H4 (cell line): Measurements from ENCODE around the gene ERCC6L2. TPM values are rescaled to one million over a fixed set of nuclear protein-coding genes. Genes with fewer than 3 reads are reported as not detected.

Experiments
- DNase-seq: peaks from one replicate; pipeline ENCODE4 v3.0.0-alpha.2; 2015; ENCODE audit warnings: low spot score
- total RNA-seq: library from RNA; depleted of rRNA; stranded (reverse); fragments of >200 nt; shearing (Covaris generic); gene quantifications from 2 replicates; pipeline ENCODE4 v1.2.3, GENCODE V29; 2014

ERCC6L2 gene
- total RNA-seq, 1 experiment from 2014 or later = 37.7 TPM

GRCh38 chr9:95920017-95920416 is 44.5 kb downstream of the ERCC6L2 start:
- no peak for DNase-seq

DNA sequence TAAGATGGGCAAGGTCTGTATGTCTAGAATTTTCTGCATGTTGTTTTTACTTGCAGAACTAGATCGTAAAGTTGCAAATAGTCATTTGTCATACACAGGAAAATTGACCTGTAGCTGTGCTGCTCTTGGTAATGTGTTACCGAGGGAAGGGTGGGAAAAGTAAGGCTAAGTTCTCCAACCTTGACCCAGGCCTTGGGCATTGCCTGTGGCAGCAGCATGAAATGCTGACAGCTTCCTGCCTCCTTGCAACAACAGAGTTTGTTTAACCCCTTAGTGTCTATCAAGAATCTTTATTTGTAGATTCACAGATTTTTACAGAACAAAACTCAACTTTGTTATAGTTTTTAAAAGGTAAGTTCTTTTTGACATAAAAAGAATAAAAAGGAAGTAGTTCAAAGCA is 48.3 kb downstream of the ERCC6L2 start:
- no peak for DNase-seq

DNA sequence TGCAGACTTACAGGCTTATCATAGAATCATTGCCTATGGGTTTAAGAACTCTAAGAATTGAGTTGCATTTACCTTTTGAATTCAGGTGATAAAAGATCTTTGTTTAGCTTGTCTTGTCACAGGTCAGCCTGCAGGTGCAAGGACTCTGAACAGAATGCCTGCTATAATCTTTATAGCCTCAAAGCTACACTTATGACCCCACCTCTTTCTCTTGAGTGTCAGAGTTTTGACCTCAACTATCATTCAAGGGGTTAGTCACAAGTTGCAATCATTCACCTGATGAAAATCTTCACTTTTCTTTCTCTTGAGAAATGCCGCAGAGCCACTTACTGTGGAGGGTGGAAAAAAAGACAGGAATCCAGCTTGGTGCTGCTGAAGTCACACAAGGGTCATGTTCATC is 49.5 kb downstream of the ERCC6L2 start:
- DNase-seq = no peak

DNA sequence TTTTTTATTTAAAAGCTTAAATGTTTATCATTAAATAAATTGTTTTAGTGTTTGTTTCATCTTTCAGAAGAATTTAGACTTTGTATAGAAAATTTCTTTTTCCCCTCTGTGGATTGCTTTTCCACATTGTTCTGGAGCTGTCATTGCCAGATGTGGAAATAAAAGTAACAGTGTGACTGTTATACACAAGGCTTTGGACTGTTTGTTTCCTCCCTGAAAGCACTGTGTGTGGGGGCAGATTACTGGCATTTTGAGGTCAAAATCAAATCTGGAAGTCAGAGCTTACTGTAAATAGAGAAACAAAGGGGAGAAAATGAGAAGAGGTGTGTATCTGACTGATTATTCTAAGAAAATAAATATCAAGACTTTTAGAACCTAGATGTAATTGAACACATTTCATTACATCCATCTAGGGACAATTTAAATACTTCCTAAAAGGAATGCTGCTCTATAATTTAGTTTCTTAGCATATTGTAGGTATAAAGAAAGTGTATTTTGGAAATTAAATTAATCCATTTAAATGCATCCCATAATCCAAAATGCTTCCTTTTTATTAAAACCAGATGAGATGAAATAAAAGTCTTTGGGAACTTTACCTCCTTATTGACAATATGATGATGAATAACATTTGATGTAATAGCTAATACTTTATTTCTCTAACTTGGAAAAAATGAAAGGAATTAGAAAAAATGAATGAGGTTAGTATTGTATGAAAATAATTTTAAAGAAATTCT is 51.9 kb downstream of the ERCC6L2 start:
- no peak for DNase-seq

GRCh38 chr9:95930277-95930676 is 54.8 kb downstream of the ERCC6L2 start:
- no peak for DNase-seq

GRCh38 chr9:95935861-95936578 is 60.5 kb downstream of the ERCC6L2 start:
- DNase-seq = no peak

GRCh38 chr9:95936579-95937075 is 61.1 kb downstream of the ERCC6L2 start:
- DNase-seq = no peak

DNA sequence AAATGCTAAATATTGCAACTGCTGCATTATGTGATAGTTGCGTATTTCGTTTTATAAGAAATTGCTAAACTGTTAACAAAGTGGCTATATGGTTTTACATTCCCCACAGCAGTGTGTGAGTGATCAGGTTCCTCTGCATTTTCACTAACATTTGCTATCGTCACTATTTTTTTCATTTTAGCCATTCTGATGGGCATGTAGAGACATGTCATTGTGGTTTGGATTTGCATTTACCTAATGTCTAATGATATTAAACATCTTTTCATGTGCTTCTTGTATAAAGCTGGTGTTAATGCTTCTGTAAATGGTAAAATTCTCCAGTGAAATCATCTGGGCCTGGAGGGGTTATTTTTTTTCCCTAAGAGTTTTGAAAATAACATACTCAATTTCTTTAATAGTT is 61.6 kb downstream of the ERCC6L2 start:
- DNase-seq = no peak

DNA sequence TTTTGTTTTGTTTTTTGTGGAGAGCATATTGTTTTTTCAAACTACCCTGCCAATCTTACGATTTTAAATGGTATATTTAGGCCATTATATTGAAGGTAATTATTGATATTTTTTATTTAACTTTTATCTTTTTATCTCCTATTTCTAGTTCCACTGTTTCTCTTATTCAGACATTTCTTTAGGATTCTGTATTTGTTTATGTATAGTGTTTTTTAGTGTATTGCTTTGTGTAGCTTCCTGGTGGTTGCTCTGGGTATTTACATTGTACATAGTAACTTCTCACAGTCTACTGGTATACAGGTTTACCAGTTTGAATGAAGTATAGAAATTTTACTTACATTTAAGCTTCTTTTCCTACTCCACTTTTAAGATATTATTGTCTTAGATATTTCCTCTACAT is 63.2 kb downstream of the ERCC6L2 start:
- DNase-seq = no peak

- no peak for DNase-seq
Measured at GRCh38 chr9:95939472-95939871, 64.0 kb downstream of the ERCC6L2 start.

GRCh38 chr9:95940265-95940664 is 64.8 kb downstream of the ERCC6L2 start:
- DNase-seq = no peak

DNA sequence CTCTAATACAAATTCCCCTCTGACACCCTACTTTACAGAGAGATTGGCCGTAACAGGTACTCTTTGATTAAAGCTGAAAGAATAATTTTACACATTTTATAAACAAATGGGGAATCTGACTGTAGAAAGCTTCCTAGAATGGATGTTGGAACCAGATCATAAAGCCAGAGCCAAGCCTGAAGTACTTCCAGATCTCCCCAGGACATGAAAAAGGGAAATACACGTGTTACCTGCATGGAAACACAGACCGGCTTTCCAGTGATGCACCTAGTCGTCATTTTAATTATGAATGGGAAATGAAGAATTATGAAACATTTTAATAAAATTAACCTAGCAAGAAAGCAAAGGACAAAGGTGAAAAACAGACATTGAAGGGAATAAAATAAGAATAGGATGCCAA is 66.5 kb downstream of the ERCC6L2 start:
- DNase-seq = no peak

DNA sequence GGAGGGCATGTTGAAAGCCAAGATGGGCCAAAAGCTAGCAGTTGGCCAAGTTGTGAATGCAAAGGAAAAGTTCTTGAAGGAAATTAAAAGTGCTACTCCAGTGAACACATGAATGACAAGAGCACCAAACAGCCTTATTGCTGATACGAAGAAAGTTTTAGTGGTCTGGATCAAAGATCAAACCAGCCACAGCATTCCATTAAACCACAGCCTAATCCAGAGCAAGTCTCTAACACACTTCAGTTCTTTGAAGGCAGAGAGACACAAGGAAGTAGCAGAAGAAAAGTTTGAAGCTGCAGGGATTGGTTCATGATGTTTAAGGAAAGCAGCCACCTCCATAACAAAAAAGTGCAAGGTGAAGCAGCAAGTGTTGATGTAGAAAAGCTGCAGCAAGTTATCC is 71.6 kb downstream of the ERCC6L2 start:
- no peak for DNase-seq

DNA sequence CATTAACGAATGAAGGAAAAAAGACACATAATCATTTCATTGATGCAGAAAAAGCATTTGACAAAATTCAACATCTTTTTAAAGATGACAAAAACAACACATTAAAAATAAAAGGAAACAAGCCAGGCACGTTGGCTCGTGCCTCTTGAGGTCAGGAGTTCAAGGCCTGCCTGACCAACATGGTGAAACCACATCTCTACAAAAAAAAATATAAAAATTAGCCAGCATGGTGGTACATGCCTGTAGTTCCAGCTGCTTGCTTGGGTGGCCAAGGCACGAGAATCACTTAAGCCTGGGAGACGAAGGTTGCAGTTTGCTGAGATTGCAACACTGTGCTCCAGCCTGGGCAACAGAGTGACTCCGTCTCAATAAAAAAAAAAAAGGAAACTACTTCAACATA is 77.0 kb downstream of the ERCC6L2 start:
- DNase-seq = no peak

DNA sequence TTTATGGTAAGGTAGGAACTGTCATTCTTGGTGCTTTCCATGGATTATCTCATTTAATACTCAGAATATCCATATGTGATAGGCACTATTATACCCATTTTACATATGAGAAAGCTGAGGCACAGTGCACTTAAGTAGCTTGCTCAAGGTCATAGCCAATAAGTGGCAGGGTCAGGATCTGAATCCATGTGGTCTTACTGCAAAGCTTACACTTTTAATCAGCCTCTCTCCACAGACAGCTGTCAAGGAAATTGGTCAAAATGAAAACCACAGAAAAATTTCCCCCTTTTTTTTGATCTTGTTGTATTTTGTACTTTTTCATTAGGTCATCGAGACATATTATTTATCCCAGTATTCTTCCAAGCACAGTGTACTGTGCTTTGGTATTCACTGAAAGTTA is 78.5 kb downstream of the ERCC6L2 start:
- no peak for DNase-seq

GRCh38 chr9:95954940-95955339 is 79.4 kb downstream of the ERCC6L2 start:
- no peak for DNase-seq

DNA sequence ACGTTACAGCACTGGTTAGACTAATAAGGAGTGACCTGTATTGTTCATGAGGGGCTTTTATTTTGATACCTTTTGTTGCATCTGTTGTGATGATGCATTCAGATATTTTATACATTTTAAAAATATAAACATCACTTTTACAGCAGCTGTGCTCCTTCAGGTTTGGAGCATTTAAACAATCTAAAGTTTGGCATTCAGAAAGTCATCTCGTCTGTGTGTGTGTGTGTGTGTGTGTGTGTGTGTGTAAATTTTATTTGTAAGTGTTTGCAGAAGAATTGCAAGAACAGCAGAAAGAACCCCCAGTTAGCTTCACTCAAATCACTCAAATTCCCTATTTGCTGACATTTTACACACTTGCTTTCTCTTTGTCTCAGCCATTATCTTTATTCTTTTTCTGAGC is 87.4 kb downstream of the ERCC6L2 start:
- no peak for DNase-seq

- no peak for DNase-seq
Measured at GRCh38 chr9:95963659-95964058, 88.2 kb downstream of the ERCC6L2 start.

GRCh38 chr9:95966306-95966705 is 90.8 kb downstream of the ERCC6L2 start:
- DNase-seq = no peak

DNA sequence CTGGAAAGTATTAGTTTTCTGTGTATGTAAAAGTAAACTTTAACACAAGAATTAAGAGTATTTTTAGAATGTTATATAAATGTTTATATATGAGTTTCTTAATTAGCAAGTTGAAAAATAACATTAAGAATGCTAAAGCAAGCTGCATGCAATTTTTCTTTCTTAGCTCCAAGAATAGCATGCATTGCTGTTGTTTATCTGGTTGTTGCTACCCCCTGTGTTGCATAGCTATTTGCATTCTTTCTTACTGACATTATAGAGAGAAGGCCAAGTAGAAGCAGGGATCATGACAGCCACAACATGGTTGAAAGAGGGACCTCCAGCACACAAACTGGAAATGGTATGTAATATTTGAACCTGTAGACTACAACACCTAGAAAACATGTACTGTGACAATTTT is 94.8 kb downstream of the ERCC6L2 start:
- DNase-seq = no peak

GRCh38 chr9:95971815-95972214 is 96.3 kb downstream of the ERCC6L2 start:
- no peak for DNase-seq

- no peak for DNase-seq
Measured at GRCh38 chr9:95974389-95974788, 98.9 kb downstream of the ERCC6L2 start.

GRCh38 chr9:95977371-95977770 is 101.9 kb downstream of the ERCC6L2 start:
- DNase-seq = no peak
